VCaP (cell line): ENCODE results near the gene RAD51C.
"Not testable (repeated sequence)": the region's sequence is repeated elsewhere in the genome, so short reads cannot be mapped to it uniquely, and the experiment has no call there.

Experiments
- H3K27ac ChIP-seq: fragments of 450-650 bp; 2 replicates; pipeline ENCODE4 v1.5.1; 2017
- TF ChIP-seq, protein P1 (sequence below): fragments of 450-650 bp; conservative IDR thresholded peaks from 2 replicates; pipeline ENCODE4 v1.5.1; 2017; ENCODE audit warnings: mild to moderate bottlenecking, moderate library complexity

Gene RAD51C

DNA sequence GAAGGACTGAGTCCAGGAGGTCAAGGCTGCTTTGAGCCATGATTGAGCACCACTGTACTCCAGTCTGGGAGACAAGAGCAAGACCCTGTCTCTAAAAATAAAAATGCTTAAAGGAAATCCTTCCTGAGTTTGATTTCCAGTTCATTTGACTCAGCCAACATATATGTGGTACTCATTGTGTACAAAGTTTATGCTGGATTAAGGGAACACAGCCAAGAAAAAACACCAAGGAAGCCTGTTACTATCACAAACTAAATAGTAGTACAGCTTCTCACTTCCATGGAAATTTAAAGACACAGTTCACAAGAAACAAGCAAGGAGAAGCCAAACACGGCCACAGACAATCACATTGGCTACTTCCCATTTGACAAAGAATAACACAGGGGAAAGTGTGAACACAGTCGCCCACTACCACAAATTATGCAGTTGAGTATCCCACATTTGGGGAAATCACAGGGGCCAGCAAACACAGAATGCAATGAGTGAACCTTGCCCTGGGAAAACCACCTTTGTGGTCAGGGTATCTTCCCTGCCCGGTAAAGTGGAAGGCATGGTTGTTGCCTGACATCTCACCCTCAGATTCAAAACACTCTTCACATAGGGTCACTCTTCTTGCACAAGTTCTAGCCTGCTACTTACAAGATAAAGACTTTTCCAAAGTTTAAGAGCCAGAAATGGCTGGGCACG, 15.1 kb upstream of the RAD51C start:
- TF ChIP-seq, protein P1, sequence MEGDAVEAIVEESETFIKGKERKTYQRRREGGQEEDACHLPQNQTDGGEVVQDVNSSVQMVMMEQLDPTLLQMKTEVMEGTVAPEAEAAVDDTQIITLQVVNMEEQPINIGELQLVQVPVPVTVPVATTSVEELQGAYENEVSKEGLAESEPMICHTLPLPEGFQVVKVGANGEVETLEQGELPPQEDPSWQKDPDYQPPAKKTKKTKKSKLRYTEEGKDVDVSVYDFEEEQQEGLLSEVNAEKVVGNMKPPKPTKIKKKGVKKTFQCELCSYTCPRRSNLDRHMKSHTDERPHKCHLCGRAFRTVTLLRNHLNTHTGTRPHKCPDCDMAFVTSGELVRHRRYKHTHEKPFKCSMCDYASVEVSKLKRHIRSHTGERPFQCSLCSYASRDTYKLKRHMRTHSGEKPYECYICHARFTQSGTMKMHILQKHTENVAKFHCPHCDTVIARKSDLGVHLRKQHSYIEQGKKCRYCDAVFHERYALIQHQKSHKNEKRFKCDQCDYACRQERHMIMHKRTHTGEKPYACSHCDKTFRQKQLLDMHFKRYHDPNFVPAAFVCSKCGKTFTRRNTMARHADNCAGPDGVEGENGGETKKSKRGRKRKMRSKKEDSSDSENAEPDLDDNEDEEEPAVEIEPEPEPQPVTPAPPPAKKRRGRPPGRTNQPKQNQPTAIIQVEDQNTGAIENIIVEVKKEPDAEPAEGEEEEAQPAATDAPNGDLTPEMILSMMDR, result no peak
- H3K27ac ChIP-seq, result no peak overlapping the region

DNA sequence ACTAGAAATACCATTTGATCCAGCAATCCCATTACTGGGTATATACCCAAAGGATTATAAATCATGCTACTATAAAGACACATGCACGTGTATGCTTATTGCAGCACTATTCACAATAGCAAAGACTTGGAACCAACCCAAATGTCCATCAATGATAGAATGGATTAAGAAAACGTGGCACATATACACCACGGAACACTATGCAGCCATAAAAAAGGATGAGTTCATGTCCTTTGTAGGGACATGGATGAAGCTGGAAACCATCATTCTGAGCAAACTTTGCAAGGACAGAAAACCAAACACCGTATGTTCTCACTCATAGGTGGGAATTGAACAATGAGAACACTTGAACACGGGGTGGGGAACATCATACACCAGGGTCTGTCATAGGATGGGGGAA, 14.1 kb upstream of the RAD51C start:
- not testable (repeated sequence) for H3K27ac ChIP-seq

DNA sequence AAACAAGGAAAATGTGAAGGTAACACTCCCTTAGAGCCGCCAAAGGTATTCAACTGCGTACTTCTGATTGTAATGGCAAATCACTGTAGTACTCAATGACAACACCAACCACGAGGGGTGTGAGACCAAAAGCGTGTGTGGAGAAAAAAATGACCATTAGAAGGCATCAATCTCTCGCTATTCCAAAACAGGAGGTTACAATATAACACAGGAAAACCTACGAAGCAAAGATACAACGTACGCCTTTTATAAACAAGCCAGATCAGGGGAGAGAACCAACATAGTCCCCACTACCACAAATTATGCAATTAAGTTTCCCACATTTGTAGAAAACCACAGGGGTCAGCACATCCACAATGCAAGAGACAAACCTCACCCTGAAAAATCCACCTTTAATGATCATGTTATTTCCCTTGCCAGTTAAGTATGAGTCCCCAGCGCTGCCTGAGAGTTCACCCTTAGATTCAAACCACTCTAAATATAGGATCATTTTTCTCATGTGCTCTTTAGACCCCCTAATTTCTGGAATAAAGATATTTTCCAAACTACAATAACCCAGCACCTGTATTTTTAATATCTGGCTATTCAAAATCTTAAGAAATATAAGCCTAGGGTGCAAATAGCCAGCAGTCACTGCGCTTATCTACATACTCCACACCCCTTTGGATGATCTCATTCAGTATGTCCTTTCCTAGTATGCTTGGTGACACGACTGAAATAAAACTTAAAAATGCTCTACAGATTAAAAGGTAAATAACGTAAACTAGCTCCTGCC, 13.0 kb upstream of the RAD51C start:
- TF ChIP-seq, protein P1, result no peak

DNA sequence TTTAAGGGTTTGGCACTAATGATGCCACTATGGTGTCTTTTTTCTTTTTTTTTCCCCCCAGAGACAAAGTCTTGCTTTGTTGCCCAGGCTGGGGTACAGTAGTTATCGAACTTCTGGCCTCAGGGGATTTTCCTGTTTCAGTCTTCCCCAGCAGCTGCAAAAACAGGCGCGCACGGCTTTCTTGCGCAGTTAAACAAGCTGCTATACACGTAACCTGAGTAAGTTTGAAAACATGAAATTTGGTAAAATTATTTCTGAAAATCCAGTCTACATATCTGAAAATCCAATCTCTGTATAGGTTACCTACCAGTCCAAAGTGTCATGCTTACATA, 12.4 kb upstream of the RAD51C start:
- TF ChIP-seq, protein P1, result no peak
- H3K27ac ChIP-seq, result no peak overlapping the region

More for the DNA sequence above, 13.0 kb upstream of the RAD51C start:
- no peak overlapping the region for H3K27ac ChIP-seq

DNA sequence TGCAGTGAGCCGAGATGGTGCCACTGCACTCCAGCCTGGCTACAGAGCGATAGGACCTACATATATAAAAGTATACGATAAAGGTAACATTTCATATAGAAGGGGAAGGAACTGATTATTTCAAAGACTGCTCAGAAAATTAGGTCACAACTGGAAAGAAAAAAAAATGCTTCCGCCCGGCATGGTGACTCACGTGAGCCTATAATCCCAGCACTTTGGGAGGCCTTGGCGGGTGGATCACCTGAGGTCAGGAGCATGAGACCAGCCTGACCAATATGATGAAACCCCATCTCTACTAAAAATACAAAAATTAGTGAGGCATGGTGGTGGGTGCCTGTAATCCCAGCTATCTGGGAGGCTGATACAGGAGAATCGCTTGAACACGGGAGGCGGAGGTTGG, 8.4 kb upstream of the RAD51C start:
- no peak overlapping the region for H3K27ac ChIP-seq
- TF ChIP-seq, protein P1, result no peak

DNA sequence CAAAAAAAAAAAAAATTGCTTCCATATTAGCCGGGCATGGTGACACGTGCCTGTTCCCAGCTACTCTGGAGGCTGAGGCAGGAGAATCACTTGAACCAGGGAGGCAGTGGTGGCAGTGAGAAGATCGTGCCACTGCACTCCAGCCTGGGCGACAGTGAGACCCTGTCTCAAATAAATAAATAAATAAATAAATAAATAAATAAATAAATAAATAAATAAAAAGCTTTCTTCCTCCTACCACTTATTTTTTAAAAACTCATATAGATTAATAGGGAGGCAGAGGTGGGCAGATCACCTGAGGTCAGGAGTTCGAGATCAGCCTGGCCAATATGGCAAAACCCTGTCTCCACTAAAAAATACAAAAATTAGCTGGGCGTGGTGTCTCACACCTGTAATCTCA, 7.9 kb upstream of the RAD51C start:
- H3K27ac ChIP-seq, result not testable (repeated sequence)

DNA sequence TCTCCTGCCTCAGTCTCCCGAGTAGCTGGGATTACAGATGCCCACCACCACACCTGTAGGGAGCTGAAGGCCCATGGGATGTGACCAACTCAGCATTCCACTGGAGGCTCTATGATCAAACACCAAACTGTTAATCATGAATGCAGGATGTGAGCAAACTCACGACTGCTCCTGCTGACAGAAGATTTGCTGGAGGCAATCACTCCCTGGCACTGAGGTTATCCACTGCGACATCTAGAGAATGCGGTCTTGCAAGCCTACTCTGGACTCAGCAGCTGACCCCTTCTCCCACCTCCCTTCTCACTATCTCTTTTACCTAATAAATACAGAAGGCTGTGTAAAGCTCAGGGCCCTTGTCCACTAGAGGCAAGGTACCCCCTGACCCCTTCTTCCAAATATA, 5.4 kb upstream of the RAD51C start:
- peak overlapping the region; percentile 18; the same call in 1 of the 2 replicates for H3K27ac ChIP-seq
- TF ChIP-seq, protein P1, result no peak

DNA sequence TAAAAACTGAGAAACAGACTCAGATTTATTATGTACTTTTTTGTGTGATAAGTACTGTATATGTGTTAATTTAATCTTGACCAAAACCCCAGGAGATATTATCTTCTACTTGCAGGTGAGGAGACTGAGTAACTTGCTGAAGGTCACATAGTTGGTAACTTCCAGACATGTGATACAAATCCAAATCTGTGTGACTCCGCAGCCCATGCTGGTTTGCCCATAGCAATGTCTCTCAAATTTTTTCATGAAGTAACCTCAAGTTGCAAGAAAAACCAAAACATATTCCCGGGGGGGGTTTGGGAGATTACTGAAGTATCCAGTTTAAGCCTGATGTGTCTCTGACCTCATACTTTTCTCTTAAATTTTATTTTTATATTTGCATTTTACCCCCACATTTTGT, 3.9 kb upstream of the RAD51C start:
- TF ChIP-seq, protein P1, result no peak
- H3K27ac ChIP-seq, result no peak overlapping the region

DNA sequence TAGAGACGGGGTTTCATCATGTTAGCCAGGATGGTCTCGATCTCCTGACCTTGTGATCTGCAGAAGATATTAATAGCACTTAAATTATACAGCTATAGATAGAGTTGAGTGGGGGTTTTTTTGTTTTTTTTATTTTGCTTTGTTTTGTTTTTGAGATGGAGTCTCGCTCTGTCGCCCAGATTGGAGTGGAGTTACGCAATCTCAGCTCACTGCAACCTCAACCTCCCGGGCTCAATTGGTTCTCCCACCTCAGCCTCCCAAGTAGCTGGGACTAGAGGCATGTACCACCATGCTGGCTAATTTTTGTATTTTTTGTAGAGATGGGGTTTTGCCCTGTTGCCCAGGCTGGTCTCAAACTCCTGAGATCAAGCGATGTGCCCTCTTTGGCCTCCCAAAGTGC, 2.4 kb upstream of the RAD51C start:
- H3K27ac ChIP-seq, result not testable (repeated sequence)
